ENCODE results near the gene DUOXA2.

DUOXA2 gene

DNA sequence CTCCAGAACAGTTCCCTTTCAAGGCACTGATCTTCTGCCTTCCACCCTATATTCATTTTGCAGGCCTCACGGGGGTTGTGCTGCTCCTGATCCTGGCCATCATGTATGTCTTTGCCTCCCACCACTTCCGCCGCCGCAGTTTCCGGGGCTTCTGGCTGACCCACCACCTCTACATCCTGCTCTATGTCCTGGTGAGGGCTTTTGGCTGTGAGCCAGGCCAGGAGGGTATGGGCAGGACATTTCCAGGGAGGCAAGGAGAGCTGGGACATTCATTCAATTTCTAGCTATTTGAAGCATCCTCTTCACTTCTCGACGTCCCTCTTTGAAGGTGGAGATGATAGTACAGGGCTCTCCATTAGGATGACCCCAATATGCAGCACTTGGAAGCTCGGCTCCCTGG is 41.6 kb downstream of the DUOXA2 start:
- no peak overlapping the region for H3K27ac ChIP-seq (ENCODE audit: low read length)
- no peak overlapping the region for H3K4me3 ChIP-seq (ENCODE audit: low read length)
- no peaks in the 10 kb centered on the region for H3K9me3 ChIP-seq (ENCODE audit: control insufficient read depth, low read depth, low read length)
- no peak overlapping the region for H3K9ac ChIP-seq (ENCODE audit: low read length)
- no peaks in the 10 kb centered on the region for H3K36me3 ChIP-seq (ENCODE audit: control insufficient read depth, low read depth, low read length)
- peaks cover 12% of the 10 kb centered on the region for H3K4me1 ChIP-seq (ENCODE audit: control insufficient read depth, low read depth, low read length)
- H3K27me3 ChIP-seq (ENCODE audit: control insufficient read depth, insufficient read depth, low read length), result no peaks in the 10 kb centered on the region

- no peak overlapping the region for H3K9ac ChIP-seq (ENCODE audit: low read length)
These were observed 42.8 kb downstream of the DUOXA2 start for GRCh38 chr15:45156744-45157455.

GRCh38 chr15:45157974-45158373 is 43.8 kb downstream of the DUOXA2 start:
- H3K36me3 ChIP-seq (ENCODE audit: control insufficient read depth, low read depth, low read length), result no peaks in the 10 kb centered on the region
- H3K9me3 ChIP-seq (ENCODE audit: control insufficient read depth, low read depth, low read length), result no peaks in the 10 kb centered on the region
- H3K27me3 ChIP-seq (ENCODE audit: control insufficient read depth, insufficient read depth, low read length), result no peaks in the 10 kb centered on the region
- no peak overlapping the region for H3K27ac ChIP-seq (ENCODE audit: low read length)
- peaks cover 18% of the 10 kb centered on the region for H3K4me1 ChIP-seq (ENCODE audit: control insufficient read depth, low read depth, low read length)
- no peak overlapping the region for H3K4me3 ChIP-seq (ENCODE audit: low read length)
- no peak overlapping the region for H3K9ac ChIP-seq (ENCODE audit: low read length)

More at GRCh38 chr15:45156744-45157455, 42.8 kb downstream of the DUOXA2 start:
- peaks cover 12% of the 10 kb centered on the region for H3K4me1 ChIP-seq (ENCODE audit: control insufficient read depth, low read depth, low read length)
- no peaks in the 10 kb centered on the region for H3K27me3 ChIP-seq (ENCODE audit: control insufficient read depth, insufficient read depth, low read length)
- no peaks in the 10 kb centered on the region for H3K36me3 ChIP-seq (ENCODE audit: control insufficient read depth, low read depth, low read length)
- no peak overlapping the region for H3K4me3 ChIP-seq (ENCODE audit: low read length)
- H3K27ac ChIP-seq (ENCODE audit: low read length), result no peak overlapping the region
- H3K9me3 ChIP-seq (ENCODE audit: control insufficient read depth, low read depth, low read length), result no peaks in the 10 kb centered on the region

GRCh38 chr15:45161666-45162065 is 47.5 kb downstream of the DUOXA2 start:
- Histone ChIP-seq H3K27me3 (ENCODE audit: control insufficient read depth, insufficient read depth, low read length) (no peaks in the 10 kb centered on the region), H3K9ac (ENCODE audit: low read length) (no peak overlapping the region)

DNA sequence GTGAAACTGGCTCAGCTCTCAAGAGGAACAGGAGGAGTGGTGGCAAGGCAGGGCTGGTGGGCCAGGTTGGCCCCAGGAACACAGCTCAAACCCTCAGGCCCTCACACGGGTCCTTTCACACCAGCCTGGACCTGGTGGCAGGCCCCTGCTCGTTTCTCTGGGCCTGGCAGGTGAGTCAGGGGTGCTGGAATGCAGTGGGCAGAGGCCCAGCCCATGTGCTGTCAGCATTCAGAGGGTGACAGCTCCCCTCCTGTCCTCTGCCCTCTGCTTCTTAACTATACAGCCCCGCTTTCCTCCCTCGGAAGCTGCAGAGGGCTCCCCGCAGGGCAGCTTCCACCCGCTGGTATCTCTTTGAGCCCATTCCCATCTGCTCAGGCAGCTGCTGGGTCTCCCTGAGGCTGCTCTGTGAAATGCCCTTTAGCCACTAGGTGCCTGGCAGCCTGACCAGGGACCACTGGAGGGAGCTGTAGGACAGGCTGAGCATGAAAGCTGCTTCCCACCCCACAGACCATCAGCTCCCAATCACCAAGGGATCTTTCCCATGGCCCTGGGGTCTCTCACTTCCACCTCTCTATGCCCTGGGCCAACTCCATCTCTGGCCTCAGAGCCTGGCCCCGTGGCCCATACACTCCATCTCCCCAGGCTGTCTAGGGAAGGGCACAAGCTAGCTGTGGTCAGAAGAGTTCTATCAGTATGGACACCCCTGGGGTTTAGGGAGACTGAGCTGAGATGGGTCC is 48.8 kb downstream of the DUOXA2 start:
- Histone ChIP-seq H3K9me3 (ENCODE audit: control insufficient read depth, low read depth, low read length) (no peaks in the 10 kb centered on the region), H3K27ac (ENCODE audit: low read length) (no peak overlapping the region), H3K9ac (ENCODE audit: low read length) (no peak overlapping the region), H3K4me1 (ENCODE audit: control insufficient read depth, low read depth, low read length) (peaks cover 13% of the 10 kb centered on the region), H3K27me3 (ENCODE audit: control insufficient read depth, insufficient read depth, low read length) (no peaks in the 10 kb centered on the region), H3K4me3 (ENCODE audit: low read length) (no peak overlapping the region), H3K36me3 (ENCODE audit: control insufficient read depth, low read depth, low read length) (no peaks in the 10 kb centered on the region)

More at GRCh38 chr15:45161666-45162065, 47.5 kb downstream of the DUOXA2 start:
- no peaks in the 10 kb centered on the region for H3K36me3 ChIP-seq (ENCODE audit: control insufficient read depth, low read depth, low read length)
- H3K4me1 ChIP-seq (ENCODE audit: control insufficient read depth, low read depth, low read length), result peaks cover 17% of the 10 kb centered on the region
- no peaks in the 10 kb centered on the region for H3K9me3 ChIP-seq (ENCODE audit: control insufficient read depth, low read depth, low read length)
- H3K4me3 ChIP-seq (ENCODE audit: low read length), result no peak overlapping the region
- H3K27ac ChIP-seq (ENCODE audit: low read length), result no peak overlapping the region

DNA sequence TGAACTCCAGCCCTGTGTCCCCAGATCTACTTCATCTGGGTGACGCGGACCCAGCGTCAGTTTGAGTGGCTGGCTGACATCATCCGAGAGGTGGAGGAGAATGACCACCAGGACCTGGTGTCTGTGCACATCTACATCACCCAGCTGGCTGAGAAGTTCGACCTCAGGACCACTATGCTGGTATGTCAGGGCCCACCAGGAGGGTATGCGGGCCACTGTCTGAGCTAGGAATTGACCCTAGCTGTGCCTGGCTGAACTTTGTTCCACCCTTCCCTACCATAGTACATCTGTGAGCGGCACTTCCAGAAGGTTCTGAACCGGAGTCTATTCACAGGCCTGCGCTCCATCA is 49.4 kb downstream of the DUOXA2 start:
- H3K4me3 ChIP-seq (ENCODE audit: low read length), result no peak overlapping the region
- H3K27me3 ChIP-seq (ENCODE audit: control insufficient read depth, insufficient read depth, low read length), result no peaks in the 10 kb centered on the region
- no peak overlapping the region for H3K9ac ChIP-seq (ENCODE audit: low read length)
- H3K4me1 ChIP-seq (ENCODE audit: control insufficient read depth, low read depth, low read length), result peaks cover 11% of the 10 kb centered on the region
- H3K36me3 ChIP-seq (ENCODE audit: control insufficient read depth, low read depth, low read length), result no peaks in the 10 kb centered on the region
- H3K27ac ChIP-seq (ENCODE audit: low read length), result no peak overlapping the region
- no peaks in the 10 kb centered on the region for H3K9me3 ChIP-seq (ENCODE audit: control insufficient read depth, low read depth, low read length)

DNA sequence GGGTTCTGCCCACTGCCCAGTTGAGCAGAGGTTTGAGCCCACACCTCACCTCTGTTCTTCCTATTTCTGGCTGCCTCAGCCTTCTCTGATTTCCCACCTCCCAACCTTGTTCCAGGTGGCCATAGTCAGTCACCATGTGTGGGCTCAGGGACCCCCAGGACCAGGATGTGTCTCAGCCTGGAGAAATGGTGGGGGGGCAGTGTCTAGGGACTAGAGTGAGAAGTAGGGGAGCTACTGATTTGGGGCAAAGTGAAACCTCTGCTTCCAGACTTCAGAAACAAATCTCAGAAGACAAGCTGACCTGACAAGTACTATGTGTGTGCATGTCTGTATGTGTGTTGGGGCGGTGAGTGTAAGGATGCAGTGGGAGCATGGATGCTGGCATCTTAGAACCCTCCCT is 50.8 kb downstream of the DUOXA2 start:
- H3K4me1 ChIP-seq (ENCODE audit: control insufficient read depth, low read depth, low read length), result peaks cover 17% of the 10 kb centered on the region
- no peaks in the 10 kb centered on the region for H3K36me3 ChIP-seq (ENCODE audit: control insufficient read depth, low read depth, low read length)
- H3K9me3 ChIP-seq (ENCODE audit: control insufficient read depth, low read depth, low read length), result no peaks in the 10 kb centered on the region
- H3K9ac ChIP-seq (ENCODE audit: low read length), result no peak overlapping the region
- no peak overlapping the region for H3K4me3 ChIP-seq (ENCODE audit: low read length)
- no peak overlapping the region for H3K27ac ChIP-seq (ENCODE audit: low read length)
- no peaks in the 10 kb centered on the region for H3K27me3 ChIP-seq (ENCODE audit: control insufficient read depth, insufficient read depth, low read length)

GRCh38 chr15:45165536-45165935 is 51.4 kb downstream of the DUOXA2 start:
- no peak overlapping the region for H3K4me3 ChIP-seq (ENCODE audit: low read length)
- no peak overlapping the region for H3K9ac ChIP-seq (ENCODE audit: low read length)
- peaks cover 22% of the 10 kb centered on the region for H3K4me1 ChIP-seq (ENCODE audit: control insufficient read depth, low read depth, low read length)

GRCh38 chr15:45166834-45167630 is 52.9 kb downstream of the DUOXA2 start:
- H3K27me3 ChIP-seq (ENCODE audit: control insufficient read depth, insufficient read depth, low read length), result no peaks in the 10 kb centered on the region
- no peaks in the 10 kb centered on the region for H3K9me3 ChIP-seq (ENCODE audit: control insufficient read depth, low read depth, low read length)
- H3K4me3 ChIP-seq (ENCODE audit: low read length), result peak overlapping the region; percentile 71
- H3K27ac ChIP-seq (ENCODE audit: low read length), result peak overlapping the region; percentile 68
- no peaks in the 10 kb centered on the region for H3K36me3 ChIP-seq (ENCODE audit: control insufficient read depth, low read depth, low read length)
- peaks cover 22% of the 10 kb centered on the region for H3K4me1 ChIP-seq (ENCODE audit: control insufficient read depth, low read depth, low read length)
- peak overlapping the region; percentile 78 for H3K9ac ChIP-seq (ENCODE audit: low read length)

More at GRCh38 chr15:45165536-45165935, 51.4 kb downstream of the DUOXA2 start:
- H3K27me3 ChIP-seq (ENCODE audit: control insufficient read depth, insufficient read depth, low read length), result no peaks in the 10 kb centered on the region
- H3K36me3 ChIP-seq (ENCODE audit: control insufficient read depth, low read depth, low read length), result no peaks in the 10 kb centered on the region
- no peak overlapping the region for H3K27ac ChIP-seq (ENCODE audit: low read length)
- no peaks in the 10 kb centered on the region for H3K9me3 ChIP-seq (ENCODE audit: control insufficient read depth, low read depth, low read length)

- no peaks in the 10 kb centered on the region for H3K27me3 ChIP-seq (ENCODE audit: control insufficient read depth, insufficient read depth, low read length)
- H3K4me1 ChIP-seq (ENCODE audit: control insufficient read depth, low read depth, low read length), result peaks cover 18% of the 10 kb centered on the region
- H3K36me3 ChIP-seq (ENCODE audit: control insufficient read depth, low read depth, low read length), result no peaks in the 10 kb centered on the region
- H3K4me3 ChIP-seq (ENCODE audit: low read length), result peak overlapping the region; percentile 71
- H3K27ac ChIP-seq (ENCODE audit: low read length), result no peak overlapping the region
- no peaks in the 10 kb centered on the region for H3K9me3 ChIP-seq (ENCODE audit: control insufficient read depth, low read depth, low read length)
- peak overlapping the region; percentile 78 for H3K9ac ChIP-seq (ENCODE audit: low read length)
These were observed 53.6 kb downstream of the DUOXA2 start for GRCh38 chr15:45167631-45168205.
